Globus pallidus (tissue), 1 donor: Measurements from ENCODE around the gene ACTG2.
"Not testable (repeated sequence)": the region's sequence is repeated elsewhere in the genome, so short reads cannot be mapped to it uniquely, and the experiment has no call there.

Experiments used
- DNase-seq: peaks from one replicate; pipeline ENCODE4 v3.0.0-alpha.2; 2015; ENCODE audit warnings: low spot score

ACTG2 gene

GRCh38 chr2:73893764-73894474, 1.1 kb downstream of the ACTG2 start:
- DNase-seq = no peak

GRCh38 chr2:73894475-73894850, 1.7 kb downstream of the ACTG2 start:
- DNase-seq = no peak

- no peak for DNase-seq
Measured at GRCh38 chr2:73894877-73895276, 2.1 kb downstream of the ACTG2 start.

GRCh38 chr2:73895473-73895872, 2.7 kb downstream of the ACTG2 start:
- no peak for DNase-seq

GRCh38 chr2:73896362-73897239, 3.8 kb downstream of the ACTG2 start:
- no peak for DNase-seq

- DNase-seq = no peak
Measured at GRCh38 chr2:73897240-73897583, 4.4 kb downstream of the ACTG2 start.

- no peak for DNase-seq
Measured at GRCh38 chr2:73897934-73898333, 5.1 kb downstream of the ACTG2 start.

- DNase-seq = no peak
Measured at GRCh38 chr2:73899801-73900336, 7.1 kb downstream of the ACTG2 start.

GRCh38 chr2:73901143-73901542, 8.3 kb downstream of the ACTG2 start:
- DNase-seq = no peak

GRCh38 chr2:73902284-73902683, 9.5 kb downstream of the ACTG2 start:
- no peak for DNase-seq

GRCh38 chr2:73903313-73903712, 10.5 kb downstream of the ACTG2 start:
- DNase-seq = no peak

- DNase-seq = not testable (repeated sequence)
Measured at GRCh38 chr2:73903949-73904613, 11.3 kb downstream of the ACTG2 start.

GRCh38 chr2:73904952-73905351, 12.1 kb downstream of the ACTG2 start:
- DNase-seq = no peak

- no peak for DNase-seq
Measured at GRCh38 chr2:73906847-73907505, 14.2 kb downstream of the ACTG2 start.

GRCh38 chr2:73907840-73908452, 15.1 kb downstream of the ACTG2 start:
- no peak for DNase-seq

GRCh38 chr2:73908689-73909652, 16.2 kb downstream of the ACTG2 start:
- no peak for DNase-seq

- DNase-seq = no peak
Measured at GRCh38 chr2:73910873-73911547, 18.2 kb downstream of the ACTG2 start.

GRCh38 chr2:73911548-73912208, 18.9 kb downstream of the ACTG2 start:
- no peak for DNase-seq

- no peak for DNase-seq
Measured at GRCh38 chr2:73913414-73914054, 20.7 kb downstream of the ACTG2 start.
